ENCODE results near the gene CLIC6.

DNA sequence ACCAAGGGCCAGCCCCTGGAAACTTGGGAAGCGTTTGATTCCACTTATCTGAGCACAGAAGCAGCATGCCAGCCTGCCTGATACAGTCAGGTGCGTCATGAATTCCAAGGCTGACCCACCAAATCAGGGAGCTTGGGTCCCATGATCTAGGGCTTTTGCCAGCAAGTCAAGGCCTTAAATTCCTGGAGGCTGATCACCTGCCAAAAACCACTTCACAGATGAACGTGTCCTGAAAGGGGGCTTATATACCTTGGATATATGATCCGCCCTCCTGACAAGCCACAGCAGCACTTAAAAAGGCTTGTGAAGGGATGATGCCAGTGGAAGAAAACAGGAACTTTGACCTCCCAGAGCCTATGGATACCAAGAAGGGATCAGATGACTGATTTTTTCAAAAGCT is 24.0 kb upstream of the CLIC6 start:
- TF ChIP-seq, protein P1, sequence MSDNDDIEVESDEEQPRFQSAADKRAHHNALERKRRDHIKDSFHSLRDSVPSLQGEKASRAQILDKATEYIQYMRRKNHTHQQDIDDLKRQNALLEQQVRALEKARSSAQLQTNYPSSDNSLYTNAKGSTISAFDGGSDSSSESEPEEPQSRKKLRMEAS (IDR thresholded peaks at IDR 0.05), result no peak
- TF ChIP-seq RFX5 (IDR thresholded peaks at IDR 0.05) (no peak), REST (IDR thresholded peaks at IDR 0.05) (no peak), CTCF (IDR thresholded peaks at IDR 0.05) (no peak), GATA3 (IDR thresholded peaks at IDR 0.05; ENCODE audit: borderline replicate concordance) (no peak), SMC3 (IDR thresholded peaks at IDR 0.05) (no peak), SREBF2 (IDR thresholded peaks at IDR 0.05) (no peak), ZSCAN20 (CRISPR knock-in tag; IDR thresholded peaks at IDR 0.05) (no peak), FOSL2 (IDR thresholded peaks at IDR 0.05) (no peak), FOSL2 (CRISPR knock-in tag; IDR thresholded peaks at IDR 0.05) (no peak), POLR2AphosphoS2 (conservative IDR thresholded peaks at IDR 0.05; ENCODE audit: low read length) (no peak)
